HTERT RPE-1 (cell line): ENCODE results near the gene NBEA.

ENCODE experiments used
- in situ Hi-C: fragments of 300-500 bp; cut with MboI; formaldehyde crosslinking; loops from 4 replicates; pipeline ENCODE4 v1.14.3; 2020; ENCODE audit warnings: low sequenced_read_pairs

The NBEA gene

DNA sequence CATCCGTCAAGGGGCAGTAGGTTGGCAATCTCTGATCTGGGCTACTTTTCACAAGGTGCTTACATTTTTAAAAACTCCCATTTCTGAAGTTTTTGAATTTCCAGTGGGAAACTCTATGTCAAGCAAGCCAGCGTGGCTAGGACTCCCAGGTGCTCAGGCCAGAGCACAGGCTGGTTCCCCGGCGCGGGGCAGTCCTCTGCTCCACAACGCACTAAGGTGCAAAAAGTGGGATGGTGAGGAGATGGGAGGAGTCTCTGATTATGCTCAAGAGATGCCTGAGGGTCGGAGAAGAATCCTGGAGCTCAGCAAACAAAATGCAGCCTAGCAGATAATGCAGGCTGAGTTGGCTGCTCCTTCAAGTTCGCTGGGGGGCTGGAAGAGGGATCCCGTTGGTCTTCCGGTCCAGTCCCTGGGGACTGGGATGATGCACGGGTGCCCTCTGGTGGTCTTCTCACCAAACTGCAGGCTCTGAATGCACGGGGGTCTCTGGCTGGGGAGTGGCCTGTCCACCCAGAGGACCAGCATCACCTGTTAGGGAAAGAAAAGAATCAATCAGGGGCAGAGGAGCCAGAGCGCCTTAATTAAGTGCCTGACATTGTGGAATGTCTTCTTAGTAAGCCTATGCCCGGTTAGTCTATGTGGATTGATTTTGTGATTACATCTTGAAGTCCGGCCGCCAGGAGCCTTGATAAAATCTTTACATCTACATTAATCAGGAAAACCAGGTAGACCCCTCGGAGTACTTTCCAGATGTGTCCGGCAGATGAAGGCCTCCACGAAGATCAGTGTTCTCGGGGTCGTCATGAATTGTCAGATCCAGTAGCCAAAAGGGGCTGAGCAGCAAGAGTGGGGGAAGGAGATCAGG lies 778.9 kb downstream of the NBEA start:
- in situ Hi-C loops, result no loop called here
